NCI-H2196 treated with DMSO at 0.1 percent for 48 hours (cell line): ENCODE results near the gene POLG2.
"Not testable (repeated sequence)": the region's sequence is repeated elsewhere in the genome, so short reads cannot be mapped to it uniquely, and the experiment has no call there.

Experiments
- DNase-seq: peaks from one replicate; lab custom pipeline; 2025; ENCODE audit not compliant: unreplicated experiment; lab: John Stamatoyannopoulos, UW

The POLG2 gene

DNA sequence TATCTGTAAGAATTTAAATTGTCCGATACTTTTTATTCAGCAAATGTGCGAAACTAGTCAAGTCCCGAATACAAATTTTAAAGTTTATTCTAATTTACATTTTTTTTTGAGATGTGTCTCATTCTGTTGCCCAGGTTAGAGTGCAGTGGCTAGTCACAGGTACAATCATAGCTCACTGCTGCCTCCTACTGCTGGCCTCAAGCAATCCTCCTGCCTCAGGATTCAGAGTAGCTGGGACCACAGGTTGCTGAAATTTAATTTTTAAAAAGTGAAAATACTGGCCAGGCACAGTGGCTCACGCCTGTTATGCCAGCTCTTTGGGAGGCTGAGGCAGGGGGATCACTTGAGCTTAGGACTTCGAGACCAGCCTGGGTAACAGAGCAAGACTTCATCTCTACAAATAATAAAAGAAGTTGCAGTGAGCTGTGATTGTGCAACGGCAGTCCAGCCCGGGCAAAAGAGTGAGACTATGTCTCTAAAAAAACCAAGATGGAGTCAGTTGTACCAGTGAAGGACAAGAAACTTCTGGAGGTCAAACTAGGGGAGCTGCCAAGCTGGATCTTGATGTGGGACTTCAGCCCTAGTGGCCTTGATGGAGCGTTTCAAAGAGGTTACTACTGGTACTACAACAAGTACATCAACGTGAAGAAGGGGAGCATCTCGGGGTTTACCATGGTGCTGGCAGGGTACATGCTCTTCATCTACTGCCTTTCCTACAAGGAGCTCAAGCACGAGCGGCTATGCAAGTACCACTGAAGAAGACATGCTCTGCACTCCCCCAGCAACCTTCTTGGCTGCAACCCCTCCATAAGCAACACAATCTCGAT, 5.6 kb downstream of the POLG2 start:
- no peak for DNase-seq

DNA sequence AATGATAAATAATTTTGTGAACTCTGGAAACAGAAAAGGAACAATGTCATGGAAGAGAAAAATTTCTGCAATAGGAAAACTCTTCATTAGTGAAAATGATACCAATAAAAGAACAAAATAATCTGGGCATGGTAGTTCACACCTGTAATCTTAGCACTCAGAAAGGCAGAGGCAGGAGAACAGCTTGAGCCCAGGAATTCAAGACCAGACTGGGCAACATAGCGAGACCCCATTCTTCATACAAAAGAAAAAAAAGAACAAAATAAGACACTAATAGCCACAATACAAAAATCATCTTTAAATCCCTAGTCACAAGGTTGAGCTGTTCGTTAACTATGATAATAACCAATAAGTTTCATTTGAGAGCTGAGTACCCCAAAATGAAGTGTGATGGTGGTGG, 8.6 kb downstream of the POLG2 start:
- DNase-seq = no peak

DNA sequence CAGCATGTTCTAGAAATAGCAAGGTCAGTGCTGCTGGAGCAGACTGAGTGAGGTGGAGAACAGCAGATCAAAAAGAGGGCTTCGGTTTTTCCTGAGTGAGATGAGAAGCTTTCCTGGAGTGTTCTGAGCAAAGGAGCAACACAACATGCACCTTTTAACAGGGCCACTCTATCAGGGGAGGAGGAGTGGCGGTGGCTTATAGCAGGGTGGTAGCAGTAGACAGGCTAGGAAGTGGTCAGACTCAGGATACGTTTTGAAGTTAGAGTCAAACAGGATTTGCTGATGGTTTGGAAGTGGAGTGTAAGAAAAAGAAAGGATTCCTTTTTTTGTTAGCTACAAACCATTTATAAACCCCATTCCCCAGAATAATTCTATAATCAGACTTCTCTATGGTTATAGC, 12.5 kb downstream of the POLG2 start:
- DNase-seq = no peak

DNA sequence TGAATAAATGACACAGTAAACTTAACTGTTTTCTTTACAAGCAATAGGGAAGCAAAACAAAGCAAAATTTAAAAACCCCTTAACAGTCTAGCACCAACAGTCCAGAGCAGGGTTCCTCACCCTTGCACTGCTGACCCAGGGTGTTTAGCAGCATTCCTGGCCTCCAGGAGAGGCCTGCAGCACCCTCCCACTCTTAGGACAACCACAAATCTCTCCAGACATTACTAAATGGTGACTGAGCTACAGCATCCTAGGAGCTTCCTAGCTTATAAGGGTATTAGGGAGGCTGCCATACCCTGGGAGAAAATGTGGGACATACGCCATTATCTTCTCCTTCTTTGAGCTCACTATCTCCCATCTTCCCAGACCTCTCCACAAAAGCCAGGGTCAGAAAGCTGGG, 15.9 kb downstream of the POLG2 start:
- DNase-seq = no peak

DNA sequence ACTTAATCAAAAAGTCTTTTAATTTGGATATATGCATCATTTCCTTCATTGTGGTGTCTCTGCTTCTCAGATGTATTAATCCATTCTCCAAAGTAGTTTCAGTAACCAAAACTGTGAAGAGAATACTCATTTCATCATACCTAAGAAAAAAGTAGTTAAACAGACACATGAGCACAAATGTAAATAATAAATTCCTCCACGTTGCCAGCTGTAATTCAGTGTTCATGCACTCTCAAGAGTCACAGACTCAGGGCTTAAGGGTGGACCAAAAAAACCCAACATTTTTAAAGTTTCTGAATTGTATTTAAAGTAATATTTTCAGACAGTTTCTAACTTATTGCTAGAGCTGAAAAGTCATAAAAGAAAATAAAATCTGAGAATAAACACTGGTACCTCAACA, 19.0 kb downstream of the POLG2 start:
- no peak for DNase-seq

DNA sequence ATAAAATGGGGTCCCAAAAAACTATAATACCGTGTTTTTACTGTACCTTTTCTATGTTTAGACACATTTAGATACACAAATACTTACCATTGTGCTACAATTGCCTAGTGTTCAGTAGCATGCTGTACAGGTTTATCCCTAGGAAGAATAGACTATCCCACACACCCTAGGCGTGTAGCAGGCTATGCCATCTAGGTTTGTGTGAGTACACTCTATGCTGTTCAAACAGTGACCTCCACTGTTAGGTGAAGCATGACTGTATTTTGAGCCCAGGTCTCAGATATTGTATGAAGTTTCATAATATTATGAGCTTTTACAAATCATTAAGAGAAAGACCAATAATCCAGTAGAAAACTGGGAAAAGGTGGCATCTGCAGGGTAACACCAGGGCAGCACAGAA, 24.3 kb downstream of the POLG2 start:
- no peak for DNase-seq

DNA sequence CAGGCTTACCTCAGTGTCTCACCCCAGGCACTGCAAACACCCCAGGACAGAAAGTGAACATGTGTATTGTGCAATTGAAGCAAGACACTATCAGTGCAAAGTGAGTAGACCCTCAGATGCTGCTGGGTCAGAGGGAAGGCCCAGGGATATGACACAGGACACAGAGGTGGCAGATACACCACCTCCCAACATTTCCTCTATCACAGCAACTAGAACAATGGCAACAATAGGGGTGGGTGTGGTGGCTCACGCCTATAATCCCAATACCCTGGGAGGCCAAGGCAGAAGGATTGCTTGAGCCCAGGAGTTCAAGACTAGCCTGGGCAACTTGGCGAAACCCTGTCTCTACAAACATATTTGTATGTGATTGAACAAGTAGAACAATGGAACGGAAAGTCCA, 25.4 kb downstream of the POLG2 start:
- DNase-seq = no peak

DNA sequence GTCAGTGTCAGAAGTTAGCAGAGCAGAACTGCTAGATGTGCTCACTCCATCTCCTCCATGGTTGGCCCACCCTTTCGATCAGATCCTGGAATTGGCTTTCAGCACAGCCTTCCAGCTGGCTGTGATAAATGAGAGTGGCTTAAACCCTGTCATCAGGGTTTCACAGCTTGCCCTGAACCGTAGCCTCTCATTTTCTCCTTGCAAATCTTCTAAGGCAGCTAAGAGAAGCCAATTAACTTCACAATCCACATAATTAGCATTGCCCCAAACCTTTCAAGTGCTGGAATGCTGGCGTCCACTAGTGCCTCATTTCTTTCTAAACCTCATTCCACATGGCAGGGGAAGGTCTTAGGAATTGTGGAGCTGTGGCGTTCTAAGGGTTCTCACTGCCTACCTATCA, 26.2 kb downstream of the POLG2 start:
- no peak for DNase-seq

DNA sequence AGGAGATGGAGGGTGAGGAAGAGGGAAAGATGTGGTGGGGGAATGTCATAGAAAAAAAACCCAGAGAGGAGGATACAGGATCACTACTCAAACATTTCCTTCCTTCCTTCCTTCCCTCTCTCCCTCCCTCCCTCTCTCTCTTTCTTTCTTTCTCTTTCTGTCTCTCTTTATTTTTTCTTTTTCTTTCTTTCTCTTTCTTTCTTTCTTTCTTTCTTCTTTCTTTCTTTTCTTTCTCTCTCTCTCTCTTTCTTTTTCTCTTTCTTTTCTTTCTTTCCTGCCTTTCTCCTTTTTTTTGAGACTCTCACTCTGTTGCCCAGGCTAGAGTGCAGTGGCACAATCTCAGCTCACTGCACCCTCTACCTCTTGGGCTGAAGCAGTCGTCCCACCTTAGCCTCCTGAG, 30.0 kb downstream of the POLG2 start:
- DNase-seq = not testable (repeated sequence)

DNA sequence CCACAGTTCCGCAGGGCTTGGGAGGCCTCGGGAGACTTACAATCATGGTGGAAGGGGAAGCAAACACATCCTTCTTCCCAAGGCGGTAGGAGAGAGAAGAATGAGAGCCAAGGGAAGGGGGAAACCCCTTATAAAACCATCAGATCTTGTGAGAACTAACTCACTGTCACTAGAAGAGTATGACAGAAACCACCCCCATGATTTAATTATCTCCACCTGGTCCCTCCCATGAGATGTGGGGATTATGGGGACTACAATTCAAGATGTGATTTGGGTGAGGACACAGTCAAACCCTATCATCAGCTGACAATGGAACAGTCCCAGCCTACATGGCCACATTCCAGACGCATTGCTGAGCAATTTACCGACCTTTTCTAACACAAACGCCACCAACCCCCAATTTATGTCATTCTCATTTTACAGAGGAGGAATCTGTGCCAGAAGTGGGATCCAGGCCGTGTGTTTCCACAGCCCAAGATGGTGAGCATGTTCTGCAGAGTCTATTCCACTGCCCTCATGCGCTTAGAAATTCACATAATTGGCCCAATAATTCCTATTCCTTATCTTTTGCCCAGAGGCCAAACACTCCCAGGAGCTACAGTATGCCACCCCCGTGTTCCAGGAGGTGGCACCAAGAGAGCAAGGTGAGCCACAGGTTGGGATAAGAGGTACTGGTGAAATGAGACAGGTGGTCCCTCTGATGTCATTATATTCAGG, 30.7 kb downstream of the POLG2 start:
- no peak for DNase-seq

DNA sequence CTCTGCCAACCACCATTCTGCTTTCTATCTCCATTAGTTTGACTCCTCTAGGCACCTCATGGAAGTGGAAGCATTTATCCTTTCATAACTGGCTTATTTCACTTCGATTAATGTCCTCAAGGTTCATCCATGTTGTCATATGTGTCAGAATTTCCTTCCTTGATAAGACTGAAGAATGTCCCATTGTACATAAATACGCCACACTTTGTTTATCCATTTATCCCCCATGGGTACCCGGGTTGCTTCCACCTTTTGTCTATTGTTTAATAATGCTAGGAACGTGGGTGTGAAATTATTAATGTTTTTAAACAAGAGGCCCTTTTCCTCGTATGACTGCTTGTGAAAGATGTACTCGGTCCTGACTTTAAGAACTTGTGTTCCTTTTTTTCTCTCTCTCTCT, 35.1 kb downstream of the POLG2 start:
- no peak for DNase-seq

DNA sequence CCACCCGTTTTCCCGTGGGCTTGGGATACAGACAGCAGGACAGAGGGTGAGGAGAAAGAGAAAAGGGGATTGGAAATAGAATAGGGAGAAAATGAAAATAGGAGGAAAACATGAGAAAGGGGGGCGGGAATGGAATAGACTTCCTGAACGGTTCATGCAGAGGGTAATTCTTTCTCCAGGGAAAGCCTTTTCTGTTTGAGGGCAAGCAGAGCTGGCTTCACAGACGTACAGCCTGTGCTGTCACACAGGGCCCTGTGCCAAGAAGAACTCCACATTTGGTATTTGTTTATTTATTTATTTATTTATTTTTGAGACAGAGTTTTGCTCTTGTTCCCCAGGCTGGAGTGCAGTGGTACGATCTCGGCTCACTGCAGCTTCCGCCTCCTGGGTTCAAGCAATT, 35.9 kb downstream of the POLG2 start:
- DNase-seq = no peak

DNA sequence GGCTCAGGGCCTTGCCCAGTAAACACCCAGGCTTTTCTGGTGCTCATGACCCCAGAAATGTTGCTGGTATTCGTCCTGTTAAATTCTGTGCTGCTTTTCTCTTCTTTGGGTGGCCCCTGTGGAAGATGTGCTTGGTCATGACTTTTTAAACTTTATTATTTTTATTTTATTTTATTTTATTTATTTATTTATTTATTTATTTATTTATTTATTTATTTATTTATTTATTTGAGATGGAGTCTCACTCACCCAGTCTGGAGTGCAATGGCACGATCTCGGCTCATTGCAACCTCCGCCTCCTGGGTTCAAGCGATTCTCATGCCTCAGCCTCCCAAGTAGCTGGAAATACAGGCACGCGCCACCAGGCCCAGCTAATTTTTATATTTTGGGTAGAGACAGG, 37.0 kb downstream of the POLG2 start:
- not testable (repeated sequence) for DNase-seq

DNA sequence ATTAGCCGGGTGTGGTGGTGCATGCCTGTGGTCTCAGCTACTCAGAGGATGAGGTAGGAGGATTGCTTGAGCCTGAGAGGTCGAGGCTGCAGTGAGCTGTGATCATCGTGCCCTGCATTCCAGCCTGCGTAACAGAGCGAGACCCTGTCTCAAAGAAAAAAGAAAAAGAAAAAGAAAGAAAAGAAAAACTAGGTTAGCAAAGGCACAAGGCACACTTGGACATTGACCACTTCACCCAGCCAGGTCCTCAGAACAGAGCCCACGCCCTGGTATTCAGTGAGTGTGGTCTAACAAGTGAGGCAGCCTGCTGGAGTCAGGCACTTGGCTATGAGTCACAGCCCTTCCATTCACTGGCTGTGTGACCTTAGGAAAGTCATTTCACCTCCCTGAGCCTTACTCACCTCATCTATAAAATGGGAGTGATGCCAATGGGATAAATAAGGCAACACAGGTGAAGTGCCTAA, 37.5 kb downstream of the POLG2 start:
- no peak for DNase-seq

DNA sequence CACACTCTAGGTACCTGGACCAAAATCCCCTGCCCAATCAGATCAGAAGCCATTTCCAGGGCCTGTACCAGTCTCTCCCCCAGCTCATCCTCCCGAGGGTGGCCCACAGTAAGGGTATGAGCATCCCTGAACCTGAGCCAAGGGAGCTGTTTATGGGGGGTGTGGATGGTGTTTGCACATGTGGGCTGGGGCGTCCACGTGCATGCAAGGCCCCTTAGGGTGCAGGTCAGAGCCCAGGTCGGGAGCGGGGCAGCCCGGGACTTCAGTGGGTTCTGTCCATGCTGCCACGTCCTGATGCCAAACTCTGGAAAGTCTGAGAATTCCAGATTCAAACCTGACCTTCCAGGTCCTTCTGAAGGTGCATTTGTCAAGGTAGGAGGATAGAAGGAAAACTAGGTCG, 38.1 kb downstream of the POLG2 start:
- DNase-seq = no peak

DNA sequence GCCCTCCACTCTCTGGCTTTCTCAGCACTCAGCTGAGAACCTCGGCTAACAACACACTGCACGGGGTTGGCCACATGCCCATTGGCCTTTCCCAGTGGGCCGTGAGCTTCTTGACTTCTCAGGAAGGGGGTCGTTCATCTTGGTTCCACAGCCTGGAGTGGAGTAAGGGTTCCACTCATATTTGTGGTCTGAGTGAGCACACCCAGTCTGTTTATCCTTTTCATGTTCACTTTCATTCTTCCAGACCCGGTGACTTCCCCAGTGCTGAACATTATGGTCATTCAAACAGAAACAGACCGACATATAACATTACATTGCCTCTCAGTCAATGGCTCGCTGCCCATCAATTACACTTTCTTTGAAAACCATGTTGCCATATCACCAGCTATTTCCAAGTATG, 39.7 kb downstream of the POLG2 start:
- DNase-seq = no peak

DNA sequence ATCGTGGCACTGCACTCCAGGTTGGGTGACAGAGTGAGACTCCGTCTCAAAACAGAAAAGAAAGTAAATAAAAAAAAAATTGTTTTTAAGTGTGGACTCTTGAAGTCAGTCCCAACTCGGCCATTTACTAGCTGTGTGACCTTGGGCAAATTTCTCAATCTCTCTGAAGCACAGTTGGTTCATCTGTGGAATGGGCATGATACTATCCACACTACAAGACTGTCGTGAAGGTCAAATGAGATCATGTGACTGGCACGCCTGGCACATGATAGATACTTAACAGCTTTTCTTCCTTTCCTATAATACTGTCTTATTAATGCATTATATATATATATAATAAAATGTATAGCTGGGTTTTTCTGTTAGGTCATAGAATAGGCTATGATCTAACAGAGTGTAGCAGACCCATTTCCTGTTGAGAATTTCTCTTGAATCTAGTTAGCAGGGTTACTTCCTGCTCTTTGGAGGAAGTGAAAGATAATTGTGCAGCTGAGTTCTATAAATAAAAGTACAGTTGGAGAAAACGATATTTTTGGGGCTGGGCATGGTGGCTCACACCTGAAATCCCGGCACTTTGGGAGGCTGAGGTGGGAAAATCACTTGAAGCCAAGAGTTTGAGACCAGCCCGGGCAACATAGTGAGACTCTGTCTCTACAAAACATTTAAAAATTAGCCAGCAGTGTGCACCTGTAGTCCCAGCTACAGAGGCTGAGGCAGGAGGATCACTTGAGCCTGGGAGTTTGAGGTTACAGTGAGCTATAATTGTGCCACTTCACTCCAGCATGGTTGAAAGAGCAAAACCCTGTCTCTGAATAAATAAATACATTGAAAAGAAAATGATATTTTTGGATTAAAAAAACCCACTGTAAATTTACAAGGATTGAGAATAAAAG, 40.6 kb downstream of the POLG2 start:
- DNase-seq = no peak

DNA sequence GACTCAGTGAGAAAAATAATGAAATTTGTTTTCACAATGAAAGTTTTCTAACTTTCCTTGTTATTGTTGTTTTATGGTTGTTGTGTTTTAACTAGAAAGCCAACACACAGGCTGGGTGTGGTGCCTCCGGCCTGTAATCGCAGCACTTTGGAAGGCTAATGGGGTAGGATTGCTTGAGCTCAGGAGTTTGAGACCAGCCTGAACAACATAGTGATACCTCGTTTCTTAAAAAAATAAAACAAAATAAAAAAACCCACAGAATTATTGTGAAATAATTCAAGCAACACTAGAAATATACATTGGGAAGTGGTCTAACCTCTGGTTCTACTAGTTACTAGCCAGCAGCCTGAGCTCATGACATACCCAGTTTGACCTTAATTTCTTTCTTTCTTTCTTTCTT, 47.3 kb downstream of the POLG2 start:
- no peak for DNase-seq

DNA sequence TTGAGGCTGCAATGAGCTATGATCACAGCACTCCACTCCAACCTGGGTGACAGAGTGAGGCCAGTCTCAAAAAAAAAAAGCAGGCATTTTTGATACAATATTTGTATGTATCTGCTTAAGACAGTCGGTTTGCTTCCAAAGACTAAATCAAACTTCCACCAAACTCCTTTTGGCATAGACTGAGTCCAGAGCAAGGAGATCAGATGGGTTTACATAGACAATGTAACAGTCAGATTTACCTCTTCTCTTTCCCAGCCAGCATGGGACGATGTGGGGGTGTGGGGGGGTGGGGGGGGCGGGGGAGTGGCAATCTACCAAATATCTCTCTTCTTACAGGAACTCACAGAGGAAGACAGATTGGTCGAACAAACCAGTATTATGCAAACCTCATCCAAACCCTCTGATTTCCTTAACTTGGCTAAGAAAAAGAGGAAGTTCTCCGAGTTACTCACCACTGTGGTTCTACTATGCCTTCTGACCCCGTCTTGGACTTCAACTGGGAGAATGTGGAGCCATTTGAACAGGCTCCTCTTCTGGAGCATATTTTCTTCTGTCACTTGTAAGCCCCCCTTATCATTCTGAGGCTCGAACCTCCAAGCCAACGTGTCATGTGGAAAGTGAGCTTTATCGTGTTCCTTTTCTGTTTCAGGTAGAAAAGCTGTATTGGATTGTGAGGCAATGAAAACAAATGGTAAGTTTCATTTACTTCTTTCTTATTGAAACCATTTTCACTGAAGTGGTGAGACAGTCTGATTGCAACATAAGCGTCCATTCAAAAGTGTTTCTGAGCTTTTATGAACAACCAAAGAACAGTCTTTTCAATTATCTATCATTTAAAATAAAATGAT, 48.0 kb downstream of the POLG2 start, which contains the start of gene MILR1:
Gene MILR1 (plus strand): TSS at position 451 of the 848 bp plus-strand sequence. CDS start 54 bp downstream, at position 505.
- no peak for DNase-seq

DNA sequence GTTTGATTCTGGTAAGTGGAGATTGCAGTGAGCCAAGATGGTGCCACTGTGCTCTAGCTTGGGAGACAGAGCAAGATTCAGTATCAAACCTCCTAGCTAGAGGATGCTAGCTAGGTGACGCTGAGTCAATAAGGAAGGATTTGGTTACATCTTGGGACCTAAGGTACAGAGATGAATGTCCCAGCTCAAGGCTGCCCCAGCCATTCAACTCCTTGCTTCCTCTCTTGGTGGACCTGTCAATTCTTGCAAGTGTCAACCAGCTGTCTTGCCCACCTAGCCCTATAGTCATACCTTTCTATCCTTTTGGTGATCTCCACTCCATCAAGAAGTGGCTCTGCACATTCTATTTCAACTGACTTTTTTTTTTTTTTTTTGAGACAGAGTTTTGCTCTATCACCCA, 49.3 kb downstream of the POLG2 start:
- no peak for DNase-seq
